ENCODE data around the gene TFAP2E. TPM values are rescaled to one million over a fixed set of nuclear protein-coding genes. Genes with fewer than 3 reads are reported as not detected.

TFAP2E gene
- total RNA-seq, 1 donor from 2014 or later: 1.4 TPM

- Mint-ChIP-seq H3K4me1 (ENCODE audit: unreplicated experiment) (peaks cover 11% of the 10 kb centered on the region), H3K4me3 (no peak overlapping the region), H3K27ac (no peak overlapping the region), H3K27me3 (no peaks in the 10 kb centered on the region), H3K9me3 (peaks cover 14% of the 10 kb centered on the region), H3K36me3 (peaks cover 30% of the 10 kb centered on the region)
- TF ChIP-seq CTCF (conservative IDR thresholded peaks at IDR 0.05): no peak
- no peak for DNase-seq (ENCODE audit: extremely low spot score, unreplicated experiment)
Measured at GRCh38 chr1:35532497-35533223, 40.5 kb upstream of the TFAP2E start.

GRCh38 chr1:35533586-35533985, 39.5 kb upstream of the TFAP2E start:
- no peak for DNase-seq (ENCODE audit: extremely low spot score, unreplicated experiment)
- H3K9me3 Mint-ChIP-seq: peaks cover 14% of the 10 kb centered on the region
- peaks cover 15% of the 10 kb centered on the region for H3K4me1 Mint-ChIP-seq (ENCODE audit: unreplicated experiment)
- no peak for TF ChIP-seq CTCF (conservative IDR thresholded peaks at IDR 0.05)
- H3K27ac Mint-ChIP-seq: no peak overlapping the region
- no peaks in the 10 kb centered on the region for H3K27me3 Mint-ChIP-seq
- peaks cover 28% of the 10 kb centered on the region for H3K36me3 Mint-ChIP-seq
- no peak overlapping the region for H3K4me3 Mint-ChIP-seq

GRCh38 chr1:35535243-35535642, 37.9 kb upstream of the TFAP2E start:
- Mint-ChIP-seq H3K4me3 (no peak overlapping the region), H3K9me3 (peaks cover 6% of the 10 kb centered on the region), H3K27ac (no peak overlapping the region), H3K4me1 (ENCODE audit: unreplicated experiment) (peaks cover 31% of the 10 kb centered on the region), H3K36me3 (peaks cover 15% of the 10 kb centered on the region), H3K27me3 (no peaks in the 10 kb centered on the region)
- DNase-seq (ENCODE audit: extremely low spot score, unreplicated experiment): no peak
- TF ChIP-seq CTCF (conservative IDR thresholded peaks at IDR 0.05): no peak

GRCh38 chr1:35536556-35537162, 36.5 kb upstream of the TFAP2E start:
- Mint-ChIP-seq H3K27ac (peak overlapping the region; percentile 52), H3K4me3 (no peak overlapping the region), H3K4me1 (ENCODE audit: unreplicated experiment) (peaks cover 34% of the 10 kb centered on the region), H3K27me3 (no peaks in the 10 kb centered on the region), H3K9me3 (no peaks in the 10 kb centered on the region), H3K36me3 (peaks cover 8% of the 10 kb centered on the region)
- TF ChIP-seq CTCF (conservative IDR thresholded peaks at IDR 0.05): no peak
- DNase-seq (ENCODE audit: extremely low spot score, unreplicated experiment): no peak

- TF ChIP-seq CTCF (conservative IDR thresholded peaks at IDR 0.05): no peak
- no peaks in the 10 kb centered on the region for H3K27me3 Mint-ChIP-seq
- no peaks in the 10 kb centered on the region for H3K9me3 Mint-ChIP-seq
- peaks cover 34% of the 10 kb centered on the region for H3K4me1 Mint-ChIP-seq (ENCODE audit: unreplicated experiment)
- no peak overlapping the region for H3K4me3 Mint-ChIP-seq
- peaks cover 12% of the 10 kb centered on the region for H3K36me3 Mint-ChIP-seq
- DNase-seq (ENCODE audit: extremely low spot score, unreplicated experiment): no peak
- H3K27ac Mint-ChIP-seq: no peak overlapping the region
Measured at GRCh38 chr1:35537806-35538205, 35.3 kb upstream of the TFAP2E start.
